GM23338 (cell line): ENCODE measurements around the gene TMEM145. TPM values are rescaled to one million over a fixed set of nuclear protein-coding genes. Genes with fewer than 3 reads are reported as not detected.

Source experiments
- ATAC-seq: fragments of 200-7000 bp; cut with Tn5 transposase; 3 replicates; pipeline ENCODE4 v1.9.1; 2020
- DNase-seq: peaks from one replicate; pipeline ENCODE4 v3.0.0-alpha.2; 2015; ENCODE audit warnings: low spot score
- H2AFZ ChIP-seq: fragments of 200-600 bp; sonication (generic); 2 replicates; pipeline ENCODE4 v1.8.0; 2016; ENCODE audit warnings: antibody characterized with exemption, mild to moderate bottlenecking, moderate library complexity
- H3F3A ChIP-seq: fragments of 200-600 bp; sonication (generic); replicated peaks from 2 replicates; pipeline ENCODE4 v1.8.0; 2017; ENCODE audit warnings: antibody characterized with exemption, mixed run types, low read depth
- H3K27ac ChIP-seq: fragments of 200-600 bp; sonication (generic); 2 replicates; pipeline ENCODE4 v1.6.1; 2016; ENCODE audit warnings: low read depth
- H3K27me3 ChIP-seq: fragments of 200-600 bp; sonication (generic); 2 replicates; pipeline ENCODE4 v1.8.0; 2016; ENCODE audit warnings: mild to moderate bottlenecking, mixed run types, moderate library complexity; ENCODE audit not compliant: insufficient read depth
- H3K36me3 ChIP-seq: fragments of 200-600 bp; sonication (generic); 2 replicates; pipeline ENCODE4 v1.8.0; 2016; ENCODE audit warnings: mild to moderate bottlenecking; ENCODE audit not compliant: insufficient read depth
- H3K4me1 ChIP-seq: fragments of 200-600 bp; sonication (generic); 2 replicates; pipeline ENCODE4 v1.8.0; 2016; ENCODE audit warnings: mild to moderate bottlenecking, moderate library complexity; ENCODE audit not compliant: insufficient read depth
- H3K4me2 ChIP-seq: fragments of 200-600 bp; sonication (generic); 2 replicates; pipeline ENCODE4 v1.7.1; 2017; ENCODE audit warnings: mixed run types
- H3K4me3 ChIP-seq: fragments of 200-600 bp; sonication (generic); 2 replicates; pipeline ENCODE4 v1.6.1; 2016; ENCODE audit warnings: mixed run types
- H3K79me2 ChIP-seq: fragments of 200-600 bp; sonication (generic); replicated peaks from 2 replicates; pipeline ENCODE4 v1.8.0; 2017; ENCODE audit warnings: mild to moderate bottlenecking; ENCODE audit not compliant: insufficient read depth
- H3K9me2 ChIP-seq: fragments of 200-600 bp; sonication (generic); 2 replicates; pipeline ENCODE4 v1.8.0; 2017; ENCODE audit not compliant: insufficient read depth
- H4K20me1 ChIP-seq: fragments of 200-600 bp; sonication (generic); replicated peaks from 2 replicates; pipeline ENCODE4 v1.8.0; 2017; ENCODE audit warnings: mild to moderate bottlenecking; ENCODE audit not compliant: insufficient read depth
- H3K27ac Mint-ChIP-seq: 2 replicates; pipeline ENCODE4 v1.8.0; 2020; ENCODE audit warnings: inconsistent platforms, mild to moderate bottlenecking, moderate library complexity, mixed read lengths
- H3K27me3 Mint-ChIP-seq: 3 replicates; pipeline ENCODE4 v1.8.0; 2022; ENCODE audit warnings: low read depth, mild to moderate bottlenecking, moderate library complexity, mixed read lengths, inconsistent platforms; ENCODE audit not compliant: insufficient read depth, poor library complexity
- H3K36me3 Mint-ChIP-seq: 3 replicates; pipeline ENCODE4 v1.8.0; 2021; ENCODE audit warnings: low read depth, mild to moderate bottlenecking, inconsistent platforms, moderate library complexity, mixed read lengths
- H3K4me1 Mint-ChIP-seq: 3 replicates; pipeline ENCODE4 v1.8.0; 2020; ENCODE audit warnings: mild to moderate bottlenecking, inconsistent platforms, mixed read lengths
- H3K4me3 Mint-ChIP-seq: 3 replicates; pipeline ENCODE4 v1.8.0; 2021; ENCODE audit warnings: moderate library complexity, mild to moderate bottlenecking, inconsistent platforms, mixed read lengths
- H3K9me3 Mint-ChIP-seq: 3 replicates; pipeline ENCODE4 v1.8.0; 2020; ENCODE audit warnings: moderate library complexity, mild to moderate bottlenecking, inconsistent platforms, mixed read lengths
- CREB1 ChIP-seq: fragments of 250-450 bp; sonication (Bioruptor Pico); IDR thresholded peaks from 2 replicates; pipeline ENCODE4 v1.5.0; 2020; ENCODE audit warnings: low read depth, mild to moderate bottlenecking, moderate library complexity
- ETS1 ChIP-seq: IDR thresholded peaks from 2 replicates; pipeline ENCODE4 v1.6.1; 2016; ENCODE audit warnings: antibody characterized with exemption
- EZH2 ChIP-seq: fragments of 200-600 bp; sonication (generic); IDR thresholded peaks from one replicate; pipeline ENCODE4 v1.8.0; 2017; ENCODE audit warnings: antibody characterized with exemption, mild to moderate bottlenecking, low read depth; ENCODE audit not compliant: unreplicated experiment
- EZH2phosphoT487 ChIP-seq: fragments of 200-600 bp; sonication (generic); IDR thresholded peaks from one replicate; pipeline ENCODE4 v1.8.1; 2018; ENCODE audit warnings: antibody characterized with exemption; ENCODE audit not compliant: unreplicated experiment
- JUNB ChIP-seq: IDR thresholded peaks from one replicate; pipeline ENCODE4 v1.6.1; 2016; ENCODE audit warnings: antibody characterized with exemption; ENCODE audit not compliant: unreplicated experiment
- NANOG ChIP-seq: IDR thresholded peaks from 2 replicates; pipeline ENCODE4 v1.6.1; 2016; ENCODE audit warnings: antibody characterized with exemption, borderline replicate concordance
- POLR2AphosphoS5 ChIP-seq: IDR thresholded peaks from 2 replicates; pipeline ENCODE4 v1.6.1; 2016; ENCODE audit warnings: antibody characterized with exemption, low read depth
- REST ChIP-seq: IDR thresholded peaks from one replicate; pipeline ENCODE4 v1.6.1; 2018; ENCODE audit warnings: antibody characterized with exemption; ENCODE audit not compliant: unreplicated experiment
- STAT1 ChIP-seq: IDR thresholded peaks from one replicate; pipeline ENCODE4 v1.6.1; 2016; ENCODE audit warnings: antibody characterized with exemption; ENCODE audit not compliant: unreplicated experiment
- ZNF114 ChIP-seq: fragments of 250-450 bp; sonication (Bioruptor Pico); IDR thresholded peaks from 2 replicates; pipeline ENCODE4 v1.5.0; 2020; ENCODE audit warnings: mild to moderate bottlenecking, moderate library complexity
- ZNF331 ChIP-seq: fragments of 250-450 bp; sonication (Bioruptor Pico); IDR thresholded peaks from 2 replicates; pipeline ENCODE4 v1.5.0; 2020; ENCODE audit warnings: low read depth, mild to moderate bottlenecking, moderate library complexity
- ZNF462 ChIP-seq: fragments of 250-450 bp; sonication (Bioruptor Pico); IDR thresholded peaks from 2 replicates; pipeline ENCODE4 v1.5.0; 2020; ENCODE audit warnings: mild to moderate bottlenecking, moderate library complexity
- polyA plus RNA-seq: library from polyadenylated mRNA; unstranded; fragments of >200 nt; fragmentation: Nextera tagmentation; extraction: Ambion mirVana; gene quantifications from 2 replicates; pipeline ENCODE4 v1.2.1, GENCODE V29; 2016
- total RNA-seq: library from RNA; depleted of rRNA; stranded (reverse); fragments of >200 nt; shearing (Covaris generic); gene quantifications from 2 replicates; pipeline ENCODE4 v1.2.3, GENCODE V29; 2014

Gene TMEM145
- total and polyA plus RNA-seq, 2 experiments from 2014 or later, result 1.9 to 5.4 TPM

- Histone ChIP-seq H3K4me3 (no peak overlapping the region), H3K79me2 (peaks cover 9% of the 10 kb centered on the region), H3K4me2 (no peak overlapping the region), H2AFZ (no peak overlapping the region), H4K20me1 (peaks cover 13% of the 10 kb centered on the region), H3K27me3 (no peaks in the 10 kb centered on the region), H3K27ac (no peak overlapping the region), H3K9me2 (no peaks in the 10 kb centered on the region), H3K36me3 (no peaks in the 10 kb centered on the region), H3K4me1 (peaks cover 11% of the 10 kb centered on the region), H3F3A (peaks cover 23% of the 10 kb centered on the region)
- DNase-seq (no peak), ATAC-seq (no peak)
- Mint-ChIP-seq H3K27ac (no peak overlapping the region), H3K4me3 (no peak overlapping the region), H3K9me3 (no peaks in the 10 kb centered on the region), H3K36me3 (peaks cover 34% of the 10 kb centered on the region), H3K27me3 (peaks cover 6% of the 10 kb centered on the region), H3K4me1 (peaks cover 21% of the 10 kb centered on the region)
- TF ChIP-seq ZNF331, result no peak
Observed at GRCh38 chr19:42297039-42297438, 16.1 kb upstream of the TMEM145 start.

- Histone ChIP-seq H3K27me3 (no peaks in the 10 kb centered on the region), H3F3A (peaks cover 21% of the 10 kb centered on the region), H2AFZ (peak within 1 kb of the TSS; percentile 100), H3K27ac (peak within 1 kb of the TSS; percentile 63), H4K20me1 (peaks cover 3% of the 10 kb centered on the region), H3K9me2 (0 out of 2 replicates have a peak, but pooled peaks cover 4% of the 10 kb centered on the region), H3K4me3 (peak within 1 kb of the TSS; percentile 98), H3K4me1 (peaks cover 15% of the 10 kb centered on the region), H3K36me3 (no peaks in the 10 kb centered on the region), H3K79me2 (peaks cover 9% of the 10 kb centered on the region), H3K4me2 (peak within 1 kb of the TSS; percentile 98)
- DNase-seq, result peak; percentile 57
- H3K36me3 Mint-ChIP-seq, result peaks cover 14% of the 10 kb centered on the region
- peak within 1 kb of the TSS; percentile 81 for H3K27ac Mint-ChIP-seq
- H3K4me1 Mint-ChIP-seq, result peaks cover 20% of the 10 kb centered on the region
- peak within 1 kb of the TSS; percentile 92 for H3K4me3 Mint-ChIP-seq
- ATAC-seq, result peak; percentile 59
- no peaks in the 10 kb centered on the region; the same call in 2 of the 3 replicates for H3K9me3 Mint-ChIP-seq
- no peak for TF ChIP-seq ZNF331
- TF ChIP-seq NANOG, result no peak
- TF ChIP-seq JUNB, result no peak
- TF ChIP-seq EZH2, result no peak
- no peak for TF ChIP-seq ZNF462 (CRISPR knock-in tag)
- no peak for TF ChIP-seq ETS1
- no peak for TF ChIP-seq CREB1 (CRISPR knock-in tag)
- no peak for TF ChIP-seq STAT1
- no peak for TF ChIP-seq ZNF114 (CRISPR knock-in tag)
- TF ChIP-seq POLR2AphosphoS5, result no peak
- TF ChIP-seq REST, result no peak
- TF ChIP-seq EZH2phosphoT487, result no peak
- peaks cover 15% of the 10 kb centered on the region for H3K27me3 Mint-ChIP-seq
Observed at GRCh38 chr19:42301646-42302203, 11.4 kb upstream of the TMEM145 start, which contains the start of gene PRR19. PRR19 (plus strand) TSS chr19:42302132; CDS start chr19:42309585, 7,453 bp downstream.
